GM12878 (cell line): ENCODE results near the gene PPP2R5A.

Experiments
- IRF4 ChIP-seq: IDR thresholded peaks from 2 replicates; pipeline ENCODE4 v1.6.1; 2011; ENCODE audit warnings: low read depth, low read length
- ZBTB33 ChIP-seq: fragments of 450-650 bp; IDR thresholded peaks from 2 replicates; pipeline ENCODE4 v1.6.1; 2017; ENCODE audit warnings: mild to moderate bottlenecking

GRCh38 chr1:212255705-212256307 lies 29.4 kb upstream of the PPP2R5A start:
- TF ChIP-seq IRF4 (no peak), ZBTB33 (no peak)
